ENCODE results near the gene CCL11. TPM values are rescaled to one million over a fixed set of nuclear protein-coding genes. Genes with fewer than 3 reads are reported as not detected.
A peak's percentile ranks its signal among the peaks of the same experiment; 100 is the strongest.

The CCL11 gene
- total and polyA plus RNA-seq, 2 experiments from 2014 or later = not detected

GRCh38 chr17:34313164-34313563 is 27.6 kb downstream of the CCL11 start:
- H3K36me3 Mint-ChIP-seq (ENCODE audit: low read depth) = no peaks in the 10 kb centered on the region
- no peaks in the 10 kb centered on the region for H3K36me3 ChIP-seq (ENCODE audit: insufficient read depth)
- H3F3A ChIP-seq (replicated peaks; ENCODE audit: low read depth) = no peaks in the 10 kb centered on the region
- no peaks in the 10 kb centered on the region for H3K9me3 Mint-ChIP-seq
- H3K4me3 ChIP-seq = no peak overlapping the region
- H2AFZ ChIP-seq = no peak overlapping the region
- H3K4me1 ChIP-seq (ENCODE audit: insufficient read depth) = no peaks in the 10 kb centered on the region
- DNase-seq (ENCODE audit: low spot score) (no peak), ATAC-seq (no peak)
- H3K4me2 ChIP-seq = no peak overlapping the region
- H3K27me3 Mint-ChIP-seq (ENCODE audit: insufficient read depth, low read depth, poor library complexity) = no peaks in the 10 kb centered on the region
- H3K27me3 ChIP-seq (ENCODE audit: insufficient read depth) = no peaks in the 10 kb centered on the region
- H3K4me3 Mint-ChIP-seq = no peak overlapping the region
- no peaks in the 10 kb centered on the region for H3K9me2 ChIP-seq (ENCODE audit: insufficient read depth)
- no peaks in the 10 kb centered on the region for H4K20me1 ChIP-seq (replicated peaks; ENCODE audit: insufficient read depth)
- no peak for TF ChIP-seq EZH2 (IDR thresholded peaks at IDR 0.05; ENCODE audit: low read depth, unreplicated experiment)
- no peak for TF ChIP-seq NANOG (IDR thresholded peaks at IDR 0.05; ENCODE audit: borderline replicate concordance)
- TF ChIP-seq, protein P1, sequence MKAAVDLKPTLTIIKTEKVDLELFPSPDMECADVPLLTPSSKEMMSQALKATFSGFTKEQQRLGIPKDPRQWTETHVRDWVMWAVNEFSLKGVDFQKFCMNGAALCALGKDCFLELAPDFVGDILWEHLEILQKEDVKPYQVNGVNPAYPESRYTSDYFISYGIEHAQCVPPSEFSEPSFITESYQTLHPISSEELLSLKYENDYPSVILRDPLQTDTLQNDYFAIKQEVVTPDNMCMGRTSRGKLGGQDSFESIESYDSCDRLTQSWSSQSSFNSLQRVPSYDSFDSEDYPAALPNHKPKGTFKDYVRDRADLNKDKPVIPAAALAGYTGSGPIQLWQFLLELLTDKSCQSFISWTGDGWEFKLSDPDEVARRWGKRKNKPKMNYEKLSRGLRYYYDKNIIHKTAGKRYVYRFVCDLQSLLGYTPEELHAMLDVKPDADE (IDR thresholded peaks at IDR 0.05) = no peak
- no peak for TF ChIP-seq CTCF (conservative IDR thresholded peaks at IDR 0.05; ENCODE audit: low read depth in 2 of 2)
- H3K4me1 Mint-ChIP-seq = no peaks in the 10 kb centered on the region
- no peaks in the 10 kb centered on the region for H3K79me2 ChIP-seq (replicated peaks; ENCODE audit: insufficient read depth)
- H3K27ac Mint-ChIP-seq = no peak overlapping the region
- no peak overlapping the region for H3K27ac ChIP-seq (ENCODE audit: low read depth)

- DNase-seq (ENCODE audit: low spot score) (no peak), ATAC-seq (no peak)
- H3K4me3 ChIP-seq = no peak overlapping the region
- Mint-ChIP-seq H3K9me3 (no peaks in the 10 kb centered on the region), H3K4me1 (no peaks in the 10 kb centered on the region), H3K27ac (no peak overlapping the region), H3K4me3 (no peak overlapping the region), H3K36me3 (ENCODE audit: low read depth) (no peaks in the 10 kb centered on the region), H3K27me3 (ENCODE audit: insufficient read depth, low read depth, poor library complexity) (no peaks in the 10 kb centered on the region)
- no peaks in the 10 kb centered on the region for H3K4me1 ChIP-seq (ENCODE audit: insufficient read depth)
- no peaks in the 10 kb centered on the region for H3K27me3 ChIP-seq (ENCODE audit: insufficient read depth)
- H3F3A ChIP-seq (replicated peaks; ENCODE audit: low read depth) = no peaks in the 10 kb centered on the region
- H3K27ac ChIP-seq (ENCODE audit: low read depth) = no peak overlapping the region
- H3K36me3 ChIP-seq (ENCODE audit: insufficient read depth) = no peaks in the 10 kb centered on the region
- H3K4me2 ChIP-seq = no peak overlapping the region
- H3K9me2 ChIP-seq (ENCODE audit: insufficient read depth) = peaks cover 4% of the 10 kb centered on the region; the same call in 1 of the 2 replicates
- TF ChIP-seq, protein P1 (IDR thresholded peaks at IDR 0.05) = no peak
- H2AFZ ChIP-seq = no peak overlapping the region; the same call in 1 of the 2 replicates
- H3K79me2 ChIP-seq (replicated peaks; ENCODE audit: insufficient read depth) = no peaks in the 10 kb centered on the region
- H4K20me1 ChIP-seq (replicated peaks; ENCODE audit: insufficient read depth) = no peaks in the 10 kb centered on the region
Measured at GRCh38 chr17:34314279-34314678, 28.7 kb downstream of the CCL11 start.

- H3K79me2 ChIP-seq (replicated peaks; ENCODE audit: insufficient read depth) = no peaks in the 10 kb centered on the region
- H3K4me3 ChIP-seq = no peak overlapping the region
- ATAC-seq (peak; percentile 83), DNase-seq (ENCODE audit: low spot score) (peak; percentile 75)
- H3K4me2 ChIP-seq = no peak overlapping the region
- Mint-ChIP-seq H3K27ac (no peak overlapping the region), H3K4me3 (no peak overlapping the region), H3K27me3 (ENCODE audit: insufficient read depth, low read depth, poor library complexity) (no peaks in the 10 kb centered on the region), H3K36me3 (ENCODE audit: low read depth) (no peaks in the 10 kb centered on the region), H3K4me1 (no peaks in the 10 kb centered on the region), H3K9me3 (no peaks in the 10 kb centered on the region)
- no peaks in the 10 kb centered on the region for H3F3A ChIP-seq (replicated peaks; ENCODE audit: low read depth)
- H2AFZ ChIP-seq = no peak overlapping the region
- no peaks in the 10 kb centered on the region for H3K36me3 ChIP-seq (ENCODE audit: insufficient read depth)
- no peaks in the 10 kb centered on the region for H3K27me3 ChIP-seq (ENCODE audit: insufficient read depth)
- H3K27ac ChIP-seq (ENCODE audit: low read depth) = no peak overlapping the region
- no peaks in the 10 kb centered on the region for H3K4me1 ChIP-seq (ENCODE audit: insufficient read depth)
- H3K9me2 ChIP-seq (ENCODE audit: insufficient read depth) = peaks cover 16% of the 10 kb centered on the region; the same call in 1 of the 2 replicates
- no peaks in the 10 kb centered on the region for H4K20me1 ChIP-seq (replicated peaks; ENCODE audit: insufficient read depth)
- TF ChIP-seq STAT1 (IDR thresholded peaks at IDR 0.05; ENCODE audit: unreplicated experiment) = no peak
- no peak for TF ChIP-seq ZNF462 (CRISPR knock-in tag; IDR thresholded peaks at IDR 0.05)
Measured at GRCh38 chr17:34318474-34318873, 32.9 kb downstream of the CCL11 start.
